K562 (cell line): ENCODE data around the gene SETDB2. TPM values are rescaled to one million over a fixed set of nuclear protein-coding genes. Genes with fewer than 3 reads are reported as not detected.

Experiments used
- ATAC-seq: fragments of 200-7000 bp; cut with Tn5 transposase; 3 replicates; pipeline ENCODE4 v1.9.1; 2020; ENCODE audit warnings: moderate library complexity
- BruUV-seq: library from RNA; stranded (reverse); fragments of 400-500 nt; replicated peaks from 2 replicates; lab custom pipeline; 2021; lab: Mats Ljungman, UMichigan
- CTCF ChIA-PET: fragments of 300-600 bp; formaldehyde crosslinking; extraction: SDS; loops from one replicate; lab custom pipeline; 2021; ENCODE audit warnings: low intra/inter-chr PET ratio; lab: Yijun Ruan, JAX
- POLR2A ChIA-PET: fragments of 300-600, 350-650 bp; sonication (Branson Sonifier 250); formaldehyde crosslinking; extraction: SDS; loops from one replicate; lab custom pipeline; 2021; ENCODE audit warnings: antibody characterized with exemption, inconsistent platforms; lab: Yijun Ruan, JAX
- DNase-seq, 4 experiments: peaks; one replicate each; pipeline versions ENCODE4 v3.0.0 to v3.0.0-alpha.2; 2011 to 2018; ENCODE audit warnings: low spot score in 3 of 4, mixed read lengths in 3 of 4; ENCODE audit errors: extremely low read depth in 1 of 4
- FAIRE-seq: peaks from 2 replicates; lab custom pipeline; 2011; peaks lifted over from hg19 to GRCh38; lab: Jason Lieb, UNC
- H2AFZ ChIP-seq: 2 replicates; pipeline ENCODE4 v1.6.0; 2011; ENCODE audit warnings: low read depth, low read length, control low read depth, inconsistent platforms
- H3K27ac ChIP-seq: fragments of 200-600 bp; 3 replicates; pipeline ENCODE4 v1.8.0; 2011; ENCODE audit warnings: low read depth, mild to moderate bottlenecking, control low read depth, inconsistent platforms, low read length, moderate library complexity, mixed read lengths; ENCODE audit errors: extremely low read depth
- H3K27me3 ChIP-seq, 2 experiments: fragments of 300-600 bp in 1 of 2; 2 replicates in 1 of 2; 3 replicates in 1 of 2; pipeline versions ENCODE4 v1.6.0 to v1.8.0; 2011; ENCODE audit warnings: inconsistent platforms in 2 of 2, low read length in 2 of 2, mild to moderate bottlenecking in 1 of 2, mixed read lengths in 1 of 2, moderate library complexity in 1 of 2; ENCODE audit not compliant: control insufficient read depth in 2 of 2, insufficient read depth in 2 of 2
- H3K36me3 ChIP-seq: fragments of 300-600 bp; 3 replicates; pipeline ENCODE4 v1.8.0; 2011; ENCODE audit warnings: mild to moderate bottlenecking, low read length, inconsistent platforms; ENCODE audit not compliant: control insufficient read depth, insufficient read depth
- H3K4me1 ChIP-seq, 2 experiments: fragments of 200-600 bp in 1 of 2; replicated peaks in 1 of 2; 2 replicates in 1 of 2; 3 replicates in 1 of 2; pipeline versions ENCODE4 v1.5.1 to v1.8.0; 2011; ENCODE audit warnings: inconsistent platforms in 2 of 2, low read length in 2 of 2, mild to moderate bottlenecking in 1 of 2, mixed read lengths in 1 of 2, moderate library complexity in 1 of 2; ENCODE audit not compliant: control insufficient read depth in 2 of 2, insufficient read depth in 2 of 2
- H3K4me2 ChIP-seq: 2 replicates; pipeline ENCODE4 v1.6.1; 2011; ENCODE audit warnings: low read length, control low read depth, inconsistent platforms, mixed read lengths; ENCODE audit not compliant: insufficient read depth
- H3K4me3 ChIP-seq: fragments of 200-600 bp; sonication (generic), shearing (Covaris generic); 2 replicates; pipeline ENCODE4 v1.5.1; 2016; ENCODE audit warnings: control low read depth, inconsistent platforms
- H3K79me2 ChIP-seq: fragments of 200-600 bp; 3 replicates; pipeline ENCODE4 v1.8.0; 2011; ENCODE audit warnings: low read length, inconsistent platforms; ENCODE audit not compliant: control insufficient read depth, insufficient read depth
- H3K9ac ChIP-seq, 2 experiments: 2 replicates each; pipeline versions ENCODE4 v1.6.0 to v1.6.1; 2011; ENCODE audit warnings: low read depth in 2 of 2, low read length in 2 of 2, control low read depth in 1 of 2, inconsistent platforms in 1 of 2, mild to moderate bottlenecking in 1 of 2, mixed read lengths in 1 of 2; ENCODE audit not compliant: insufficient read depth in 1 of 2
- H3K9me1 ChIP-seq: one replicate; pipeline ENCODE4 v1.6.0; 2011; ENCODE audit warnings: inconsistent platforms, mild to moderate bottlenecking, low read length, moderate library complexity; ENCODE audit not compliant: control insufficient read depth, insufficient read depth
- H3K9me3 ChIP-seq: replicated peaks from 2 replicates; pipeline ENCODE4 v1.5.1; 2011; ENCODE audit warnings: low read depth, low read length, inconsistent platforms; ENCODE audit not compliant: control insufficient read depth, insufficient read depth
- H4K20me1 ChIP-seq: replicated peaks from 2 replicates; pipeline ENCODE4 v1.6.1; 2011; ENCODE audit warnings: low read length, inconsistent platforms, mixed read lengths; ENCODE audit not compliant: control insufficient read depth, insufficient read depth
- GATAD2A ChIP-seq: fragments of 450-650 bp; IDR thresholded peaks from 2 replicates; pipeline ENCODE4 v1.6.1; 2017
- MED1 ChIP-seq: sonication (generic); formaldehyde crosslinking; IDR thresholded peaks from 2 replicates; pipeline ENCODE4 v1.8.1; 2023; ENCODE audit warnings: missing genetic modification reagents, borderline replicate concordance
- NR3C1 ChIP-seq: sonication (generic); formaldehyde crosslinking; IDR thresholded peaks from 2 replicates; pipeline ENCODE4 v1.8.1; 2022; ENCODE audit warnings: missing genetic modification reagents
- SPI1 ChIP-seq: IDR thresholded peaks from 2 replicates; pipeline ENCODE4 v1.6.1; 2011; ENCODE audit warnings: low read depth, low read length, control low read depth, borderline replicate concordance
- TEAD4 ChIP-seq, 2 experiments: sonication (generic) in 1 of 2; formaldehyde crosslinking in 1 of 2; IDR thresholded peaks; 2 replicates each; pipeline versions ENCODE4 v1.6.1 to v1.8.0; 2012 to 2022; ENCODE audit warnings: borderline replicate concordance in 1 of 2, inconsistent platforms in 1 of 2, low read length in 1 of 2, mild to moderate bottlenecking in 1 of 2, missing genetic modification reagents in 1 of 2
- ZNF146 ChIP-seq: IDR thresholded peaks from one replicate; pipeline ENCODE4 v1.6.1; 2018; ENCODE audit warnings: missing compliant biosample characterization; ENCODE audit not compliant: unreplicated experiment
- ZNF239 ChIP-seq: fragments of 250-450 bp; sonication (Bioruptor Pico); IDR thresholded peaks from 2 replicates; pipeline ENCODE4 v1.4.0; 2020; ENCODE audit warnings: mild to moderate bottlenecking
- ZNF444 ChIP-seq: fragments of 250-450 bp; sonication (Bioruptor Pico); IDR thresholded peaks from 2 replicates; pipeline ENCODE4 v1.4.0; 2020; ENCODE audit warnings: mild to moderate bottlenecking, moderate library complexity
- WGBS: fragments of 100-300 bp; shearing (Covaris generic); methylation state at CpG from one replicate; pipeline ENCODE4 v1.1.6; 2016; ENCODE audit warnings: low coverage, mixed read lengths; ENCODE audit not compliant: insufficient coverage; ENCODE audit errors: missing lambda C conversion rate; 5-methylcytosine and 5-hydroxymethylcytosine counted together
- in situ Hi-C: fragments of 300-500 bp; cut with MboI; formaldehyde crosslinking; loops from 4 replicates; pipeline ENCODE4 v1.15.0; 2018; ENCODE audit warnings: inconsistent platforms, mixed read lengths
- intact Hi-C: fragments of 100-400 bp; cut with micrococcal nuclease; formaldehyde crosslinking; loops from 2 replicates; pipeline ENCODE4 v1.14.2; 2022
- polyA plus RNA-seq, 8 experiments: library from polyadenylated mRNA; depleted of rRNA in 4 of 8; stranded (reverse) in 5 of 8; unstranded in 3 of 8; fragments of >200 nt; fragmentation: Nextera tagmentation in 2 of 8; fragmentation: Illumina TruSeq in 1 of 8; extraction: Ambion mirVana in 2 of 8; extraction: Trizol in 1 of 8; gene quantifications; 2 replicates each; pipeline versions ENCODE4 v1.2.1 to v1.2.3, GENCODE V29; 2011 to 2014; ENCODE audit warnings: inconsistent platforms in 1 of 8, missing spikeins in 1 of 8
- total RNA-seq, 7 experiments: library from RNA; depleted of rRNA in 6 of 7; stranded (reverse); fragments of >200 nt in 6 of 7; fragmentation: Illumina TruSeq in 2 of 7; extraction: Trizol in 2 of 7; gene quantifications; 2 replicates each; pipeline versions ENCODE4 v1.2.1 to v1.2.3, GENCODE V29; 2011 to 2021; ENCODE audit warnings: low replicate concordance in 1 of 7
- TF ChIP-seq, protein P1 (sequence below), 2 experiments: fragments of 200-800 bp in 1 of 2; sonication (Bioruptor generic) in 1 of 2; sonication (generic) in 1 of 2; formaldehyde crosslinking in 1 of 2; IDR thresholded peaks in 1 of 2; conservative IDR thresholded peaks in 1 of 2; 2 replicates each; pipeline versions ENCODE4 v1.5.0 to v1.6.1; 2016 to 2020; ENCODE audit warnings: missing compliant biosample characterization in 1 of 2, missing genetic modification characterization in 1 of 2, missing genetic modification reagents in 1 of 2
- TF ChIP-seq, protein P2 (sequence below): sonication (generic); formaldehyde crosslinking; IDR thresholded peaks from 2 replicates; pipeline ENCODE4 v1.4.0; 2020; ENCODE audit warnings: mild to moderate bottlenecking, missing genetic modification reagents
- TF ChIP-seq, protein P3 (sequence below): IDR thresholded peaks from 2 replicates; pipeline ENCODE4 v1.6.1; 2011; ENCODE audit warnings: borderline replicate concordance, low read depth, mild to moderate bottlenecking, moderate library complexity, low read length; ENCODE audit not compliant: insufficient read depth, poor library complexity, severe bottlenecking

SETDB2 gene
- total and polyA plus RNA-seq, 9 of the 15 experiments (the other 6 are each of a cell fraction or from before 2014, with no cell fraction given), result 1.0 to 9.0 (median 6.1) TPM

DNA sequence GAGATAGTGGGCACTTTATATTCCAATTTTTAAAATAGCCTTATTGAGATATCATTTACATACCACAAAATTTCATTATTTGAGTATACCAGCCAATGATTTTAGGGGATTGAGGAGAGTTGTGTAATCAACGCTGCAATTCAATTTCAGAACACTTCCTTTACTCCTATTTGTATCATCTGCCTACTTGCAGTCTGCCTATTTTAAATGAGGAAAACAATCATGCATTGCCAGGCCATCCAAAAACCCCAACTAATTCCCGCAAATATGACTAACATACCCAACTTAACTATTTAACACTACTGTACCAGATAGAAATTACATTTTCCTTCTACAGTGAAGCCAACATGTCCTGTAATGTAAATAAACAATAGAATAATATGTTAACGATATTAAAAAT lies 26.9 kb upstream of the SETDB2 start (continued):
- TF ChIP-seq, protein P1, sequence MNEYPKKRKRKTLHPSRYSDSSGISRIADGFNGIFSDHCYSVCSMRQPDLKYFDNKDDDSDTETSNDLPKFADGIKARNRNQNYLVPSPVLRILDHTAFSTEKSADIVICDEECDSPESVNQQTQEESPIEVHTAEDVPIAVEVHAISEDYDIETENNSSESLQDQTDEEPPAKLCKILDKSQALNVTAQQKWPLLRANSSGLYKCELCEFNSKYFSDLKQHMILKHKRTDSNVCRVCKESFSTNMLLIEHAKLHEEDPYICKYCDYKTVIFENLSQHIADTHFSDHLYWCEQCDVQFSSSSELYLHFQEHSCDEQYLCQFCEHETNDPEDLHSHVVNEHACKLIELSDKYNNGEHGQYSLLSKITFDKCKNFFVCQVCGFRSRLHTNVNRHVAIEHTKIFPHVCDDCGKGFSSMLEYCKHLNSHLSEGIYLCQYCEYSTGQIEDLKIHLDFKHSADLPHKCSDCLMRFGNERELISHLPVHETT (CRISPR knock-in tag; conservative IDR thresholded peaks at IDR 0.05 in 1 of 2, IDR thresholded peaks at IDR 0.05 in 1 of 2), result no peak
- no peak for TF ChIP-seq GATAD2A
- TF ChIP-seq, all 486 proteins: peak for 0

DNA sequence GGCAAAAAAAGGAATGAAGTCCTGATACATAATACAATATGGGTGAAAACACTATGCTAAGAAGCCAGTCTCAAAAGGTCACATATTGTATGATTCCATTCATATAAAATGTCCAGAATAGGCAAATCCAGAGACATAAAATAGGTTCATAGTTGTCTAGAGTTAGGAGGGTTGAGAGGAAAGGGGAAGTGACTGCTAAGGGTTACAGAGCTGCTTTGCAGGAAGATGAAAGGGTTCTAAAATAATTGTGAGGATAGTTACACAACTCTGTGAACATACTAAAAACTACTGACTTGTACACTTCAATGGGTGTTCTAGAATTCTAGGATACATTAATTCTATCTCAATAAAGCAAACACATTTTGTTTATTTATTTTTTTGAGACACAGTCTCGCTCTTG lies 25.9 kb upstream of the SETDB2 start:
- FAIRE-seq (no peak), DNase-seq (no peak), ATAC-seq (peak; percentile 51; the same call in 1 of the 3 replicates)
- H3K9me1 ChIP-seq, result no peaks in the 10 kb centered on the region
- H3K9me3 ChIP-seq, result no peaks in the 10 kb centered on the region
- POLR2A ChIA-PET, result no interaction called here
- no peak overlapping the region for H3K9ac ChIP-seq
- in situ Hi-C loops, result no loop called here
- no peak overlapping the region for H3K4me2 ChIP-seq
- H3K27me3 ChIP-seq, result no peaks in the 10 kb centered on the region
- H3K79me2 ChIP-seq, result no peaks in the 10 kb centered on the region
- WGBS, result 75% methylated on average over 1 of the region's 1 CpG
- no TSS peak for BruUV-seq
- CTCF ChIA-PET, result no interaction called here
- no peaks in the 10 kb centered on the region for H4K20me1 ChIP-seq
- no peaks in the 10 kb centered on the region for H3K4me1 ChIP-seq
- H2AFZ ChIP-seq, result no peak overlapping the region; the same call in 1 of the 2 replicates
- TF ChIP-seq, protein P2, sequence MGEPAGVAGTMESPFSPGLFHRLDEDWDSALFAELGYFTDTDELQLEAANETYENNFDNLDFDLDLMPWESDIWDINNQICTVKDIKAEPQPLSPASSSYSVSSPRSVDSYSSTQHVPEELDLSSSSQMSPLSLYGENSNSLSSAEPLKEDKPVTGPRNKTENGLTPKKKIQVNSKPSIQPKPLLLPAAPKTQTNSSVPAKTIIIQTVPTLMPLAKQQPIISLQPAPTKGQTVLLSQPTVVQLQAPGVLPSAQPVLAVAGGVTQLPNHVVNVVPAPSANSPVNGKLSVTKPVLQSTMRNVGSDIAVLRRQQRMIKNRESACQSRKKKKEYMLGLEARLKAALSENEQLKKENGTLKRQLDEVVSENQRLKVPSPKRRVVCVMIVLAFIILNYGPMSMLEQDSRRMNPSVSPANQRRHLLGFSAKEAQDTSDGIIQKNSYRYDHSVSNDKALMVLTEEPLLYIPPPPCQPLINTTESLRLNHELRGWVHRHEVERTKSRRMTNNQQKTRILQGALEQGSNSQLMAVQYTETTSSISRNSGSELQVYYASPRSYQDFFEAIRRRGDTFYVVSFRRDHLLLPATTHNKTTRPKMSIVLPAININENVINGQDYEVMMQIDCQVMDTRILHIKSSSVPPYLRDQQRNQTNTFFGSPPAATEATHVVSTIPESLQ, result no peak
- TF ChIP-seq TEAD4 (IDR thresholded peaks at IDR 0.05; ENCODE audit: low read length), result no peak
- TF ChIP-seq TEAD4 (CRISPR knock-in tag; IDR thresholded peaks at IDR 0.05; ENCODE audit: borderline replicate concordance), result no peak
- TF ChIP-seq, protein P3, sequence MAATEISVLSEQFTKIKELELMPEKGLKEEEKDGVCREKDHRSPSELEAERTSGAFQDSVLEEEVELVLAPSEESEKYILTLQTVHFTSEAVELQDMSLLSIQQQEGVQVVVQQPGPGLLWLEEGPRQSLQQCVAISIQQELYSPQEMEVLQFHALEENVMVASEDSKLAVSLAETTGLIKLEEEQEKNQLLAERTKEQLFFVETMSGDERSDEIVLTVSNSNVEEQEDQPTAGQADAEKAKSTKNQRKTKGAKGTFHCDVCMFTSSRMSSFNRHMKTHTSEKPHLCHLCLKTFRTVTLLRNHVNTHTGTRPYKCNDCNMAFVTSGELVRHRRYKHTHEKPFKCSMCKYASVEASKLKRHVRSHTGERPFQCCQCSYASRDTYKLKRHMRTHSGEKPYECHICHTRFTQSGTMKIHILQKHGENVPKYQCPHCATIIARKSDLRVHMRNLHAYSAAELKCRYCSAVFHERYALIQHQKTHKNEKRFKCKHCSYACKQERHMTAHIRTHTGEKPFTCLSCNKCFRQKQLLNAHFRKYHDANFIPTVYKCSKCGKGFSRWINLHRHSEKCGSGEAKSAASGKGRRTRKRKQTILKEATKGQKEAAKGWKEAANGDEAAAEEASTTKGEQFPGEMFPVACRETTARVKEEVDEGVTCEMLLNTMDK, result no peak
- no peak for TF ChIP-seq ZNF146
- TF ChIP-seq SPI1, result peak; percentile 87
- no peak for TF ChIP-seq ZNF239 (CRISPR knock-in tag)
- no peak for TF ChIP-seq NR3C1 (CRISPR knock-in tag)
- TF ChIP-seq ZNF444, result no peak
- TF ChIP-seq MED1 (CRISPR knock-in tag), result no peak
- intact Hi-C loops, result loop anchor here (10.0 kb wide), 1 partner anchor 73 kb away; no protein-coding TSS in a partner anchor
- no peaks in the 10 kb centered on the region for H3K36me3 ChIP-seq
- H3K4me3 ChIP-seq, result no peak overlapping the region
- H3K27ac ChIP-seq, result no peak overlapping the region
